Neural progenitor cell (in vitro differentiated cells): ENCODE measurements around the gene PIWIL4. TPM values are rescaled to one million over a fixed set of nuclear protein-coding genes. Genes with fewer than 3 reads are reported as not detected.

Experiments used
- DNase-seq: peaks from one replicate; pipeline ENCODE4 v3.0.0-alpha.2; 2016; ENCODE audit warnings: low spot score
- H2AFZ ChIP-seq: fragments of 200-600 bp; sonication (generic); replicated peaks from 2 replicates; pipeline ENCODE4 v1.6.1; 2016; ENCODE audit warnings: antibody characterized with exemption
- H3F3A ChIP-seq: fragments of 200-600 bp; sonication (generic); 2 replicates; pipeline ENCODE4 v1.6.1; 2016; ENCODE audit warnings: antibody characterized with exemption, low read depth
- H3K27ac ChIP-seq: fragments of 200-600 bp; sonication (generic); 2 replicates; pipeline ENCODE4 v1.5.1; 2016; ENCODE audit warnings: mild to moderate bottlenecking
- H3K27me3 ChIP-seq: fragments of 200-600 bp; sonication (generic); 2 replicates; pipeline ENCODE4 v1.6.1; 2016; ENCODE audit warnings: mild to moderate bottlenecking, moderate library complexity
- H3K36me3 ChIP-seq: fragments of 200-600 bp; sonication (generic); 2 replicates; pipeline ENCODE4 v1.5.1; 2016
- H3K4me1 ChIP-seq: fragments of 200-600 bp; sonication (generic); 2 replicates; pipeline ENCODE4 v1.6.1; 2016; ENCODE audit warnings: mixed run types
- H3K4me2 ChIP-seq: fragments of 200-600 bp; sonication (generic); 2 replicates; pipeline ENCODE4 v1.6.1; 2016
- H3K4me3 ChIP-seq: fragments of 200-600 bp; sonication (generic); 2 replicates; pipeline ENCODE4 v1.5.1; 2016
- H3K79me2 ChIP-seq: fragments of 200-600 bp; sonication (generic); 2 replicates; pipeline ENCODE4 v1.6.1; 2016; ENCODE audit warnings: low read depth
- H3K9ac ChIP-seq: fragments of 200-600 bp; sonication (generic); 2 replicates; pipeline ENCODE4 v1.6.1; 2016
- H3K9me3 ChIP-seq: fragments of 200-600 bp; sonication (generic); 2 replicates; pipeline ENCODE4 v1.5.1; 2016; ENCODE audit warnings: low read depth
- H4K20me1 ChIP-seq: fragments of 200-600 bp; sonication (generic); 2 replicates; pipeline ENCODE4 v1.6.1; 2016; ENCODE audit warnings: low read depth
- H3K27ac Mint-ChIP-seq: 3 replicates; pipeline ENCODE4 v1.8.0; 2021; ENCODE audit warnings: mixed read lengths
- H3K27me3 Mint-ChIP-seq: 2 replicates; pipeline ENCODE4 v1.8.0; 2022; ENCODE audit warnings: low read depth, mild to moderate bottlenecking, inconsistent platforms, moderate library complexity, mixed read lengths; ENCODE audit not compliant: insufficient read depth
- H3K36me3 Mint-ChIP-seq: 3 replicates; pipeline ENCODE4 v1.8.0; 2021; ENCODE audit warnings: mixed read lengths
- H3K4me1 Mint-ChIP-seq: 3 replicates; pipeline ENCODE4 v1.8.0; 2021; ENCODE audit warnings: mixed read lengths
- H3K4me3 Mint-ChIP-seq: 3 replicates; pipeline ENCODE4 v1.8.0; 2021; ENCODE audit warnings: mild to moderate bottlenecking, moderate library complexity, mixed read lengths
- H3K9me3 Mint-ChIP-seq: 3 replicates; pipeline ENCODE4 v1.8.0; 2020; ENCODE audit warnings: mixed read lengths
- CTCF ChIP-seq: fragments of 200-600 bp; sonication (generic); IDR thresholded peaks from 2 replicates; pipeline ENCODE4 v1.5.1; 2017; ENCODE audit warnings: antibody characterized with exemption, mild to moderate bottlenecking
- EZH2 ChIP-seq: fragments of 200-600 bp; sonication (generic); IDR thresholded peaks from 2 replicates; pipeline ENCODE4 v1.6.1; 2017; ENCODE audit warnings: antibody characterized with exemption, mild to moderate bottlenecking, moderate library complexity
- EZH2phosphoT487 ChIP-seq: fragments of 200-600 bp; sonication (generic); IDR thresholded peaks from 2 replicates; pipeline ENCODE4 v1.6.1; 2017; ENCODE audit warnings: antibody characterized with exemption
- total RNA-seq: library from RNA; depleted of rRNA; stranded (reverse); fragments of >200 nt; gene quantifications from 2 replicates; pipeline ENCODE4 v1.2.3, GENCODE V29; 2015; ENCODE audit warnings: low replicate concordance

PIWIL4 gene
- total RNA-seq, 1 donor from 2014 or later: 1.3 TPM

- Mint-ChIP-seq H3K36me3 (no peaks in the 10 kb centered on the region), H3K4me1 (peaks cover 13% of the 10 kb centered on the region), H3K4me3 (no peak overlapping the region), H3K27ac (no peak overlapping the region), H3K27me3 (no peaks in the 10 kb centered on the region), H3K9me3 (no peaks in the 10 kb centered on the region)
- Histone ChIP-seq H3K27ac (no peak overlapping the region), H4K20me1 (no peaks in the 10 kb centered on the region), H3K4me2 (no peak overlapping the region), H3K27me3 (no peaks in the 10 kb centered on the region), H3K36me3 (no peaks in the 10 kb centered on the region), H3F3A (no peaks in the 10 kb centered on the region), H2AFZ (no peak overlapping the region), H3K79me2 (no peaks in the 10 kb centered on the region), H3K4me1 (peaks cover 16% of the 10 kb centered on the region), H3K9ac (no peak overlapping the region), H3K4me3 (no peak overlapping the region), H3K9me3 (no peaks in the 10 kb centered on the region)
- no peak for DNase-seq
- no peak for TF ChIP-seq CTCF
- TF ChIP-seq EZH2: no peak
- TF ChIP-seq EZH2phosphoT487: no peak
Measured at GRCh38 chr11:94584978-94585377, 17.8 kb downstream of the PIWIL4 start.

- Histone ChIP-seq H2AFZ (no peak overlapping the region), H3K4me3 (no peak overlapping the region), H3K9me3 (no peaks in the 10 kb centered on the region), H4K20me1 (no peaks in the 10 kb centered on the region), H3K36me3 (no peaks in the 10 kb centered on the region), H3K27ac (no peak overlapping the region), H3K27me3 (no peaks in the 10 kb centered on the region), H3K4me2 (no peak overlapping the region), H3K79me2 (no peaks in the 10 kb centered on the region), H3K9ac (no peak overlapping the region), H3K4me1 (peaks cover 16% of the 10 kb centered on the region), H3F3A (no peaks in the 10 kb centered on the region)
- H3K27ac Mint-ChIP-seq: no peak overlapping the region
- no peak for DNase-seq
- H3K4me1 Mint-ChIP-seq: peaks cover 13% of the 10 kb centered on the region
- no peak overlapping the region for H3K4me3 Mint-ChIP-seq
- H3K36me3 Mint-ChIP-seq: no peaks in the 10 kb centered on the region
- no peaks in the 10 kb centered on the region for H3K9me3 Mint-ChIP-seq
- H3K27me3 Mint-ChIP-seq: no peaks in the 10 kb centered on the region
- TF ChIP-seq EZH2phosphoT487: no peak
- TF ChIP-seq CTCF: no peak
- no peak for TF ChIP-seq EZH2
Measured at GRCh38 chr11:94585399-94585798, 18.2 kb downstream of the PIWIL4 start.

GRCh38 chr11:94586546-94586945, 19.4 kb downstream of the PIWIL4 start:
- Mint-ChIP-seq H3K27me3 (no peaks in the 10 kb centered on the region), H3K27ac (no peak overlapping the region), H3K4me3 (no peak overlapping the region), H3K36me3 (no peaks in the 10 kb centered on the region), H3K4me1 (peaks cover 16% of the 10 kb centered on the region), H3K9me3 (no peaks in the 10 kb centered on the region)
- DNase-seq: no peak
- Histone ChIP-seq H3K27me3 (no peaks in the 10 kb centered on the region), H3K27ac (no peak overlapping the region), H3K4me2 (no peak overlapping the region), H3K4me1 (peaks cover 16% of the 10 kb centered on the region), H2AFZ (no peak overlapping the region), H3K79me2 (no peaks in the 10 kb centered on the region), H3K9me3 (no peaks in the 10 kb centered on the region), H3K9ac (no peak overlapping the region), H4K20me1 (no peaks in the 10 kb centered on the region), H3F3A (no peaks in the 10 kb centered on the region), H3K4me3 (no peak overlapping the region), H3K36me3 (no peaks in the 10 kb centered on the region)
- TF ChIP-seq CTCF: no peak
- no peak for TF ChIP-seq EZH2
- no peak for TF ChIP-seq EZH2phosphoT487
